AG09309 (cell line): ENCODE results near the gene MDM1.

Experiments used
- DNase-seq: peaks from one replicate; pipeline ENCODE4 v3.0.0-alpha.2; 2010; ENCODE audit warnings: low read depth
- H3K4me3 ChIP-seq: 2 replicates; pipeline ENCODE4 v1.5.1; 2011; ENCODE audit warnings: mild to moderate bottlenecking, low read depth, low read length, moderate library complexity; ENCODE audit not compliant: control insufficient read depth
- TF ChIP-seq, protein P1 (sequence below): IDR thresholded peaks from 2 replicates; pipeline ENCODE4 v1.5.1; 2011; ENCODE audit warnings: mild to moderate bottlenecking, low read depth, low read length, inconsistent platforms; ENCODE audit not compliant: insufficient read depth, control insufficient read depth; ENCODE audit errors: missing control alignments

The MDM1 gene

GRCh38 chr12:68287106-68287505 lies 45.1 kb downstream of the MDM1 start:
- H3K4me3 ChIP-seq, result no peak overlapping the region
- TF ChIP-seq, protein P1, sequence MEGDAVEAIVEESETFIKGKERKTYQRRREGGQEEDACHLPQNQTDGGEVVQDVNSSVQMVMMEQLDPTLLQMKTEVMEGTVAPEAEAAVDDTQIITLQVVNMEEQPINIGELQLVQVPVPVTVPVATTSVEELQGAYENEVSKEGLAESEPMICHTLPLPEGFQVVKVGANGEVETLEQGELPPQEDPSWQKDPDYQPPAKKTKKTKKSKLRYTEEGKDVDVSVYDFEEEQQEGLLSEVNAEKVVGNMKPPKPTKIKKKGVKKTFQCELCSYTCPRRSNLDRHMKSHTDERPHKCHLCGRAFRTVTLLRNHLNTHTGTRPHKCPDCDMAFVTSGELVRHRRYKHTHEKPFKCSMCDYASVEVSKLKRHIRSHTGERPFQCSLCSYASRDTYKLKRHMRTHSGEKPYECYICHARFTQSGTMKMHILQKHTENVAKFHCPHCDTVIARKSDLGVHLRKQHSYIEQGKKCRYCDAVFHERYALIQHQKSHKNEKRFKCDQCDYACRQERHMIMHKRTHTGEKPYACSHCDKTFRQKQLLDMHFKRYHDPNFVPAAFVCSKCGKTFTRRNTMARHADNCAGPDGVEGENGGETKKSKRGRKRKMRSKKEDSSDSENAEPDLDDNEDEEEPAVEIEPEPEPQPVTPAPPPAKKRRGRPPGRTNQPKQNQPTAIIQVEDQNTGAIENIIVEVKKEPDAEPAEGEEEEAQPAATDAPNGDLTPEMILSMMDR, result no peak
- no peak for DNase-seq

- H3K4me3 ChIP-seq, result no peak overlapping the region
- no peak for DNase-seq
- TF ChIP-seq, protein P1, result no peak
Observed at GRCh38 chr12:68286396-68286795, 45.8 kb downstream of the MDM1 start.

DNA sequence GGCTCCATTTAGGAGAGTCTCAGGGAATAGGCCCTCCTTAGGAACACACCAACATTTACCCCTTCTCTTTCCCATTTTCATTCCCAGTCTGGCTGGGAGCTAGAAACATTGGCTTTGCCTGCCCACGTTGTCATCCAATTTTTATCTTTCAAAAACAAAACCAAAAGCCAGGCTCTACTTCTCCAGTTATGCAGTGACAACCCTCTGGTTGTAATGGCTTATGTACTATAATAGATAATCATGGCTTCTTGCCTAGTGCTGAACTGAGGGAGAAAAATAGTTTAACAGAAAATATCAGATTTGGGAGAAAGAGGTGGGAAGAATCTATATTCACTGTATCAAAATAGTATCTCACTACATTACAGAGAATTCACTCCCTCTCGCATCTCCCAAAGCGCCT lies 46.6 kb downstream of the MDM1 start:
- no peak for DNase-seq
- H3K4me3 ChIP-seq, result no peak overlapping the region
- TF ChIP-seq, protein P1, result no peak

GRCh38 chr12:68281322-68282077 lies 50.7 kb downstream of the MDM1 start:
- no peak for DNase-seq
- H3K4me3 ChIP-seq, result no peak overlapping the region
- TF ChIP-seq, protein P1, result no peak

DNA sequence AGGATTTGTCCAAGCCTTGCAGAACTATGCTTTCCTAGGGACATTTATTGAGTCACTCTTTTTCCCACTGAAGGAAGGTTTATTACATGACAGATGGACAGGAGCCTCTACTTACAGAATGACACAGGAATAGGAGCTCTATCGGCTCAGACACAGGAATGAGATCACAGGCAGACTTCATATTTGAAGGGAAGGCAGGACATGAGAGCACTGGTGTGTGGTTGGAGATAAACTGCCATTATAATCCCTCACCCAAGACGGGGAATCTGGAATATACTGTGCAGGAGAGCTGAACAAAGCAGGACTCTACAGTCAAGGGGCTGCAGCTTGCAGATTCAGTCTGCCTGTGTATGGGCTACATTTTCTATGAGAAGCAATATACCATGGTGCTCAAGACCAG lies 51.9 kb downstream of the MDM1 start:
- no peak for DNase-seq
- TF ChIP-seq, protein P1, result no peak
- no peak overlapping the region for H3K4me3 ChIP-seq

- no peak overlapping the region for H3K4me3 ChIP-seq
- TF ChIP-seq, protein P1, result no peak
- no peak for DNase-seq
Observed at GRCh38 chr12:68279227-68280054, 52.7 kb downstream of the MDM1 start.
